OCI-M2 (cell line): Measurements from ENCODE around the gene CRB2.
A peak's percentile ranks its signal among the peaks of the same experiment; 100 is the strongest.

Source experiments
- DNase-seq: peaks from one replicate; lab custom pipeline; 2025; ENCODE audit not compliant: unreplicated experiment; lab: John Stamatoyannopoulos, UW

CRB2 gene

GRCh38 chr9:123346826-123347225, 9.2 kb upstream of the CRB2 start:
- DNase-seq = no peak

GRCh38 chr9:123347289-123348060, 8.5 kb upstream of the CRB2 start:
- DNase-seq = no peak

DNA sequence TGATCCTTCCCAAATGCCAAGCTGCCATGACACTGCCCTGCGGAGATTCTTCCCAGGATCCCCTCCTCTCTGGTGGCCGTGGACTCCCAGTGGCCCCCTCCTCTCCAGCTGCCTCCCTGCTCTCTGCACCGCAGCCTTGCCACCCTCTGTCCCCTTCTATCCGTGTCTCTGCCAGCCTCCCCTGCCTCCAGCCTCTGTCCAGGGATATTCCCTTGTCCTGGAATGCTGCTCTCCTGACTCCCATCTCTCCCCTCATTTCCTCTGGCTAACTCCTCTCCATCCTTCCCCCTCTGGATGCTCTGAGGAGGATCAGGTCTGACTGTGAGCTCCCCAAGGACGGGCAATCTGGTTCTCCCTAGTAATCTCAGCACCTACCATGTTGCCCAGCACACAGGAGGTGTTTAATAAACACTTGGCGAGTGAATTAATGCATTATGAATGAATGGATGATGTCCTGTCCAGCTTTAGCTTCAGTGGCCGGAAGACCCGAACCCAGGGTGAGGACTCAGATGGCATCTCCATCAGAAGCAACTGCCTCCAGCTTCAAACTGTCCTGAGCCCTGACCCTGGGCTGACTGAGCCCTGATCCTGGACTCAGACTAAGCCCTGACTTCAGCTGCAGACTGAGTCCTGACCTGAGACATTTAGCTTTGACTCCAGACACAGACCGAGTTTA, 7.5 kb upstream of the CRB2 start:
- DNase-seq = no peak

DNA sequence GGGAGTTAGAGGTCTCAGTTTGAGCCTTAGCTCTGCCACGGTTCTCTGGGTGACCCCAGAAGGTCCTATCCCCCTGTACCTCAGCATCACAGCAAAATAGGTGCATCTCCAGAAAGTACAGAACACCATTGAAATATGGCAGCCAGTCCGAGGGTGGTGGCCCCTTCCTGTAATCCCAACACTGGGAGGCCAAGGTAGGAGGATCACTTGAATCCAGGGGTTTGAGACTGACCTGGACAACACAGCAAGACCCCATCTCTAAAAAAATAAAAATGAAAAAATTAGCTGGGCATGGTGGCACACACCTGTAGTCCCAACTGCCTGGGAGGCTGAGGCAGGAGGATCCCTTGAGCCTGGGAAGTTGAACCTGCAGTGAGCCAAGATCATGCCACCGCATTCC, 7.0 kb upstream of the CRB2 start:
- no peak for DNase-seq

GRCh38 chr9:123349691-123350480, 6.1 kb upstream of the CRB2 start:
- peak; percentile 50 for DNase-seq

GRCh38 chr9:123350590-123351310, 5.2 kb upstream of the CRB2 start:
- DNase-seq = no peak

GRCh38 chr9:123353041-123353440, 3.0 kb upstream of the CRB2 start:
- DNase-seq = no peak

DNA sequence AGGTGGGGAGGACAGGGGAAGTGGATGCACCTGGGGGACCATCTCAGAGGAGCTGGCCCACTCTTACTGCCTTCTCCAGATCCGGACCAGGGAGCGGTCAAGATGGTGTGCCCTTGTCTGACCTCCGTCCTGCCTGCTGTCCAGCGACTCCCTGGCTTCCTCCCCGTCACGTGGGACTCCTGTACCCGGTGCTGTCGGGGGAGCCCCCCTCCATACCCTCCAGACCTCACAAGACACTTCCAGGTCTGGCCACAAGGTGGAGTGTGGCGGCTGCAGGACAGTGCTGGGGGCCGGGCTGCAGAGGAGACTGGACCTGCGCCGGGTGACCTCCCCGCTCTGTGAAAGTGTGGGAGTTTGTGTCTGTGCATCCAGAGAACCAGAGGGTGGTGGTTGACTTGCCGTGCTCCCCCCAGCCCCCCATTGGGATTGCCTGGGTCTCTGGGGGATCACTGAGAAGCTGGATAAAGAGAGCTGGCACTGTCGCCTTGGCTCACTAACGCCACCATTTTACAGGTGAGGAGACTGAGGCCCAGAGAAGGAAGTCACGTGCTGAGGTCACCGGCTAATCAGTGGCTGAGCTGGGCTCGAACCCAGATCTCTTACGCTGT, 1.9 kb upstream of the CRB2 start:
- no peak for DNase-seq

GRCh38 chr9:123354806-123355508, 1.0 kb upstream of the CRB2 start:
- no peak for DNase-seq

DNA sequence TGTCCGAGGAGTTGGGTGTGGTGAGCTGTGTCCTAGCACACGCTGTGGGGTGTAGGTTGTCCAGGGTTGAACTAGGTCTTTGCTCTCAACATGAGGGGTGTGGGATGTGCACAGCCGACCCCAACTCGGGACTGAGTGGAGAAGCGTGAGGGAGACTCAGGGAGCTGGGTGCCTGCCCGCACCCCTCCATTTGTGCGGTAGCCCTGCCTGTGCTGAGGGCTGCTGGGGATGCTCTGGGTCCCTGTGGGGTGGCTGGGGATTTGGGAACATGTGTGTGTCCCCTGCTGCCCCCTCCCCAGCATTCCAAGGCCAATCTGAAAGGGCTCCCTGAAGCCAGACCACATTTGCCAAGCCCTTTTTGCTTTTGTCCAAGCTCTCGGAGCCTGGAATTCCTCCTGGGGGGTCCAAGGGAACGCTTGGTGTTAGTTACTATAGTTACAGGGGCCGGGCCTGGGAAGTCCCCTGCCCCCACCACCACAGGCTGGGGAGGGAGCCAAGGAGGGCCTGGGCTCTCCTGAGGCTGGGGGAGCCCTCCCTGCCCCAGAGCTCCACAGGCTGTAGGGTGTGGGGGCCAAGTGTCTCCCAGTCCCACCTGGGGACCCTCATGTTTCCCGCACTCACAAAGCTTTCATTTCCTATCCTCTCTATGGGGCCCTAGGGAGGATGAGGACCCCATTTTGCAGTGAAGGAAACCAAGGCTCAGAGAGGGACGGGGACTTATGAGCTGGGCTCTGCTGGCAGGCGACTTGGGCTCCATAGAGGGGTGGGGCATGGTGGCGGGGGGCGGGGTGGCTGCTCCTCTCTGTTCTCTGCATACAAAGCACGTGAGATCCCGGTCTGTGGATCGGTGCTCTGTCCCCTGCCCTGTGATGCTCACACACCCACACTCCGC, 1.1 kb downstream of the CRB2 start:
- no peak for DNase-seq

- DNase-seq = no peak
Observed at GRCh38 chr9:123357743-123358059, 1.7 kb downstream of the CRB2 start.

DNA sequence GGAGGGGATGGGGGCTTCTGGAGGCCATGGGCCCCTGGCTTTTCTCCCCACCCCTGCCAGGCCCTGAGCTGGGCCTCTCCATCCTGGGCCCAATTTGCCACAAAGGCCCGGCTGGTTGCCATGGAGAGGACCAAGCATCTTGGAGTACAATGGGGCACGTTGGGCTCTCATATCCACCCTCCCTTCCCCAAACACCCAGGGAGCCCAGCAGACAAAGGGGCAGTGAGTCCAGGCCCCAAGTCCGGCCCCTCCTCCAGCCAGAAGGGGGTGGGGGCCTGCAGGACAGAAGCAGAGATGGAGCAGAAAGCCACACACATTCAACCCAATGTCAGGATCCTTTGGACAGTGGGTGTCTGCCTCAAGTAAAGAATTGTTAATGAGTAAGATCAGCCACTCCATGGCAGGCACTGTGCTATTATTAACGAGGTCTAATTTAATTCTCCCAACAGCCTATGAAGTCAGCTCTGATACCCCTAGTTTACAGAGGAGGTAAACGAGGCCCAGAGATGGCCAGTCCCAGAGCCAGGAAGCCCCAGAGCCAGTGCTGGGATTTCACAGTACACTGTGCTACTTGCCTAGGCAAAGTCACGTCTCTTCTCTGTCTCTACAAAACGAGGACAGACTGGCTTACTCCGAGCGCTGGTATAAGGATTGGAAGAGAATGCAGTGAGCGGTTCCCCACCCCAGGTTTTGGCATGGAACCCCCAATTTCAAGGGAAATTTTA, 2.3 kb downstream of the CRB2 start:
- no peak for DNase-seq

DNA sequence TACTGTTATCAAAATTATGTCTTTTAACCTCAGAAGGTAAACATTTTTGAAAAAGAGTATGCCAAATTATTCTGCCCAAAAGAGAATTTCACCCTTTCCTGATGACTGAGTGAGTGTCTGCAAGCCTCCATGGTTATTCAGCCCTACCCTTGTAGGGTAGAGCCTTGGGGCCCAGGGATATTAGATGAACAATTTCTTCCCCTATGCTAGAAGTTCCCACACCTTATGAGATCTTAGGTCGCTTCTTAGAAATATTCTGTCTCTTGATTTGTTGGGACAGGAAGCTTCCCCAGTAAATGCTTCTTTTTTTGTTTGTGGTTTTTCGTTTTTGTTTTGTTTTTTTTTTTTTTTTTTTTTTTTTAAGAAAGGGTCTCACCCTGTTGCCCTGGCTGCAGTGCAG, 3.1 kb downstream of the CRB2 start:
- DNase-seq = no peak

DNA sequence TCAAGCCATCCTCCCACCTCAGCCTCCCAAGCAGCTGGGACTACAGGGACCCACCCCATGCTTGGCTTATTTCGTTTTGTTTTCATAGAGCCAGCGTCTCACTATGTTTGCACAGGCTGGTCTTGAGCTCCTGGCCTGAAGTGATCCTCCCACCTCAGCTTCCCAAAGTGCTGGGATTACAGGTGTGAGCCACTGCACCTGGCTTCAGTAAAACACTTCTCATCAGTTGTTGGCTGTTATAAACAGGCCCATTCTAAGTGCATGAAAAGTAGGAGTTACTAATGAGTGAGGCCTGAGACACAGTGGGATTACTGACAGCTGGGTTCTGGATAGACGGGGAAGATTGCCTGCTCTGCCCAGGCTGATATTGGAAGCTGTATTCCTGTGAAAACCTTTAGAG, 3.5 kb downstream of the CRB2 start:
- DNase-seq = no peak

GRCh38 chr9:123360161-123361085, 4.4 kb downstream of the CRB2 start:
- DNase-seq = peak; percentile 46

DNA sequence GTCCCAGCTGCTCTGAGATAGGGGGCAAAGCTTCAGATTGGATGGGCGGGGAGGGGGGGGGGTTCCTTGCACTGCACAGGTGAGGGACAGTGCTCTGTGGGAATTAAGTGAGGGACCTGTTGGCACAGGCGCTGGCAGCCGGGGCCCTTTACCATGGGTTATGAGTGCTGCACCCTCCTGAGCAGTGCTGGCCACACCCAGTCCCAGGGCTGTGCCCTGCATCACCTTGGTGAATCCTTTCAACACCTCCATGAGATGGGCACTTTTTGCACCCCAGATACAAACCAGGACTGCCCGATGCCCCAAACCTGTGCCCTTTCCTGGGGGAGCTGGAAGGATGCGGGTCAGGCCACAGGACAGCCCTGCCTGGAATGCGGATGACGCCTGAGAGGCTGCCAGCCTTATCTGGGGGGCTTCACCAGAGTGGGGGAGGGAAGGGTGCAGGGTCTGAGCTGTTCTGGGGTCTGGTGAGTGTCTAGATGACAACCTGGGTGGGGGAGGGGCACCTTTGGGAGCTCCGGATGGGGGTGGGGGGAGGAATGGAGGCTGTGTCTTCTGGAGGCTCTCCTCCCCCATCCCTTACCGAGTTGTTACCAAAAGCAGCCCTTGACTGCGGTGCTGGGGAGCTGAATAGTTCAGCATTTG, 5.2 kb downstream of the CRB2 start:
- no peak for DNase-seq
